ENCODE measurements around the gene CEP85.

DNA sequence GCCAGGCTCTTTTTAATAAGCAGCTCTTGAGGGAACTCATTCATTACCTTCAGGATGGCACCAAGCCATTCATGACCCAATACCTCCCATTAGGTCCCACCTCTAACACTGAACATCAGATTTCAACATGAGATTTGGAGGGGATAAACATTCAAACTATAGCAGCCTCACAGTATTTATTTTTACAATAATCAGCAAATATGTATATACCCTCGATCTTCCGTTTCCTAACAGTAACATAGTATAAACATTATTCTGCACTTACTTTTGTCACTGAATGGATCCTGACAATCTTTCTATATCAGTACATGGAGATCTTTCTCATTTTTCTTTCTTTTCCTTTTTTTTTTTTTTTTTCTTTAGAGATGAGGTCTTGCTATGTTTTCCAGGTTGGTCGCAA lies 38.2 kb upstream of the CEP85 start:
- TF ChIP-seq, protein P1, sequence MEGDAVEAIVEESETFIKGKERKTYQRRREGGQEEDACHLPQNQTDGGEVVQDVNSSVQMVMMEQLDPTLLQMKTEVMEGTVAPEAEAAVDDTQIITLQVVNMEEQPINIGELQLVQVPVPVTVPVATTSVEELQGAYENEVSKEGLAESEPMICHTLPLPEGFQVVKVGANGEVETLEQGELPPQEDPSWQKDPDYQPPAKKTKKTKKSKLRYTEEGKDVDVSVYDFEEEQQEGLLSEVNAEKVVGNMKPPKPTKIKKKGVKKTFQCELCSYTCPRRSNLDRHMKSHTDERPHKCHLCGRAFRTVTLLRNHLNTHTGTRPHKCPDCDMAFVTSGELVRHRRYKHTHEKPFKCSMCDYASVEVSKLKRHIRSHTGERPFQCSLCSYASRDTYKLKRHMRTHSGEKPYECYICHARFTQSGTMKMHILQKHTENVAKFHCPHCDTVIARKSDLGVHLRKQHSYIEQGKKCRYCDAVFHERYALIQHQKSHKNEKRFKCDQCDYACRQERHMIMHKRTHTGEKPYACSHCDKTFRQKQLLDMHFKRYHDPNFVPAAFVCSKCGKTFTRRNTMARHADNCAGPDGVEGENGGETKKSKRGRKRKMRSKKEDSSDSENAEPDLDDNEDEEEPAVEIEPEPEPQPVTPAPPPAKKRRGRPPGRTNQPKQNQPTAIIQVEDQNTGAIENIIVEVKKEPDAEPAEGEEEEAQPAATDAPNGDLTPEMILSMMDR (conservative IDR thresholded peaks at IDR 0.05 in 1 of 2, IDR thresholded peaks at IDR 0.05 in 1 of 2; ENCODE audit: extremely low read depth in 1 of 2, insufficient read depth in 1 of 2, low read depth in 1 of 2, low read length in 2 of 2): no peak
- TF ChIP-seq EZH2 (IDR thresholded peaks at IDR 0.05; ENCODE audit: borderline replicate concordance, low read length): no peak

Data from mammary epithelial cell (primary cell).